PFSK-1 (cell line): ENCODE results near the gene ANKRD33B.

Experiments
- FOXP2 ChIP-seq: optimal IDR thresholded peaks from 2 replicates; pipeline ENCODE3; 2011; ENCODE audit warnings: borderline replicate concordance, control low read depth, inconsistent platforms; ENCODE audit not compliant: insufficient read depth; ENCODE audit errors: extremely low read length, extremely low read depth
- POLR2AphosphoS5 ChIP-seq: IDR thresholded peaks from 2 replicates; pipeline ENCODE4 v1.6.1; 2012; ENCODE audit warnings: low read depth, mild to moderate bottlenecking, control low read depth, low read length, moderate library complexity
- SIN3A ChIP-seq: IDR thresholded peaks from 2 replicates; pipeline ENCODE4 v1.6.1; 2012; ENCODE audit warnings: mild to moderate bottlenecking, low read length, moderate library complexity, borderline replicate concordance; ENCODE audit not compliant: insufficient read depth
- TAF1 ChIP-seq: IDR thresholded peaks from 2 replicates; pipeline ENCODE4 v1.6.1; 2012; ENCODE audit warnings: low read length, control low read depth, borderline replicate concordance; ENCODE audit not compliant: insufficient read depth
- TF ChIP-seq, protein P1 (sequence below), 2 experiments: IDR thresholded peaks; 2 replicates each; pipeline versions ENCODE4 v1.6.1 to v1.8.0; 2011 to 2012; ENCODE audit warnings: low read depth in 2 of 2, low read length in 2 of 2, control low read depth in 1 of 2, inconsistent platforms in 1 of 2, mild to moderate bottlenecking in 1 of 2, moderate library complexity in 1 of 2; ENCODE audit not compliant: insufficient read depth in 1 of 2

DNA sequence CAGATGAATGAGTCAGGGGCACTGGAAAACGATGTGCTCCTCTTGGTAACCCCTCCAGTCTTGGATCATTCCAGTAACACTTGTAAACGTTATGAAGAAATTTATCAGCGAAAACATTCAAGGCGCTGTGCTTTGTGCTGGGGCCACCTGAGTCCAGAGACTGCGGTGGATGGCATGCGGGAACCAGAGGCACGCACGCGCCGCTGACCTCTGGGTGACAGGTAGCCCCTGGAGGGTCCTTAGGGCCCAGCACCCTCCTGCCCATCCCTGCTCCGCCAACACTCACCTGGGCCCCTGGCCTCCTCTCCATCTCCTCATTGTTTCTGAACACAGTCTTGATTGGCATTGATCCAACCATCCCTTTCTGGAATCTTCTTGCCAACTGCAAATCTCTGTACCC is 110.2 kb downstream of the ANKRD33B start:
- TF ChIP-seq POLR2AphosphoS5 (no peak), TAF1 (no peak), SIN3A (no peak), FOXP2 (no peak)
- TF ChIP-seq, protein P1, sequence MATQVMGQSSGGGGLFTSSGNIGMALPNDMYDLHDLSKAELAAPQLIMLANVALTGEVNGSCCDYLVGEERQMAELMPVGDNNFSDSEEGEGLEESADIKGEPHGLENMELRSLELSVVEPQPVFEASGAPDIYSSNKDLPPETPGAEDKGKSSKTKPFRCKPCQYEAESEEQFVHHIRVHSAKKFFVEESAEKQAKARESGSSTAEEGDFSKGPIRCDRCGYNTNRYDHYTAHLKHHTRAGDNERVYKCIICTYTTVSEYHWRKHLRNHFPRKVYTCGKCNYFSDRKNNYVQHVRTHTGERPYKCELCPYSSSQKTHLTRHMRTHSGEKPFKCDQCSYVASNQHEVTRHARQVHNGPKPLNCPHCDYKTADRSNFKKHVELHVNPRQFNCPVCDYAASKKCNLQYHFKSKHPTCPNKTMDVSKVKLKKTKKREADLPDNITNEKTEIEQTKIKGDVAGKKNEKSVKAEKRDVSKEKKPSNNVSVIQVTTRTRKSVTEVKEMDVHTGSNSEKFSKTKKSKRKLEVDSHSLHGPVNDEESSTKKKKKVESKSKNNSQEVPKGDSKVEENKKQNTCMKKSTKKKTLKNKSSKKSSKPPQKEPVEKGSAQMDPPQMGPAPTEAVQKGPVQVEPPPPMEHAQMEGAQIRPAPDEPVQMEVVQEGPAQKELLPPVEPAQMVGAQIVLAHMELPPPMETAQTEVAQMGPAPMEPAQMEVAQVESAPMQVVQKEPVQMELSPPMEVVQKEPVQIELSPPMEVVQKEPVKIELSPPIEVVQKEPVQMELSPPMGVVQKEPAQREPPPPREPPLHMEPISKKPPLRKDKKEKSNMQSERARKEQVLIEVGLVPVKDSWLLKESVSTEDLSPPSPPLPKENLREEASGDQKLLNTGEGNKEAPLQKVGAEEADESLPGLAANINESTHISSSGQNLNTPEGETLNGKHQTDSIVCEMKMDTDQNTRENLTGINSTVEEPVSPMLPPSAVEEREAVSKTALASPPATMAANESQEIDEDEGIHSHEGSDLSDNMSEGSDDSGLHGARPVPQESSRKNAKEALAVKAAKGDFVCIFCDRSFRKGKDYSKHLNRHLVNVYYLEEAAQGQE (IDR thresholded peaks at IDR 0.05; ENCODE audit: insufficient read depth in 1 of 2, low read depth in 2 of 2, low read length in 2 of 2), result no peak
